Psoas muscle (tissue), 8 donors: ENCODE data around the gene SMCO2. TPM values are rescaled to one million over a fixed set of nuclear protein-coding genes. Genes with fewer than 3 reads are reported as not detected.

ENCODE experiments used
- ATAC-seq, 4 donors: fragments of 200-7000 bp; cut with Tn5 transposase; one replicate each; pipeline ENCODE4 v1.9.1; 2020; ENCODE audit warnings: moderate library complexity in 3 of 4, mild to moderate bottlenecking in 2 of 4
- DNase-seq, 2 donors: peaks; one replicate each; pipeline ENCODE4 v3.0.0-alpha.2; 2020
- H3K27ac ChIP-seq: fragments of 200-600 bp; one replicate; pipeline ENCODE4 v1.8.0; 2022
- H3K27me3 ChIP-seq, 3 donors: fragments of 200-600 bp in 1 of 3; one replicate each; pipeline versions ENCODE4 v1.6.1 to v1.8.0; 2013 to 2022; ENCODE audit warnings: low read length in 2 of 3, mild to moderate bottlenecking in 2 of 3, moderate library complexity in 1 of 3; ENCODE audit not compliant: insufficient read depth in 3 of 3
- H3K36me3 ChIP-seq, 2 donors: fragments of 200-600 bp in 1 of 2; one replicate each; pipeline versions ENCODE4 v1.6.1 to v1.8.0; 2013 to 2022; ENCODE audit warnings: low read depth in 1 of 2, mild to moderate bottlenecking in 1 of 2, moderate library complexity in 1 of 2; ENCODE audit not compliant: insufficient read depth in 1 of 2
- H3K4me1 ChIP-seq: fragments of 200-600 bp; one replicate; pipeline ENCODE4 v1.8.0; 2022
- H3K4me3 ChIP-seq: fragments of 200-600 bp; one replicate; pipeline ENCODE4 v1.8.0; 2022; ENCODE audit warnings: mild to moderate bottlenecking
- H3K9me3 ChIP-seq: fragments of 200-600 bp; one replicate; pipeline ENCODE4 v1.8.0; 2022
- WGBS, 3 donors: extraction: QIAGEN DNeasy Blood & Tissue Kit; methylation state at CpG; one replicate each; pipeline versions ENCODE4 v1.1.6 to v1.1.7; 2013; 5-methylcytosine and 5-hydroxymethylcytosine counted together
- intact Hi-C, 2 donors: fragments of 100-400 bp; cut with DNase I; formaldehyde crosslinking; loops; one replicate each; pipeline versions ENCODE4 v1.11.0 to v1.14.2; 2022
- polyA plus RNA-seq, 3 donors: library from polyadenylated mRNA; stranded (reverse); fragments of 200-250 nt; gene quantifications; one replicate each; pipeline ENCODE4 v1.2.3, GENCODE V29; 2013
- total RNA-seq, 4 donors: library from RNA; stranded (reverse); fragmentation: NEBNext Ultra II Directional in 2 of 4; extraction: Animal tissue kit (Norgen Biotek cat#: 25700) in 2 of 4; gene quantifications; one replicate each; pipeline versions ENCODE4 v1.2.1 to v1.2.4, GENCODE V29; 2021 to 2023
- TF ChIP-seq, protein P1 (sequence below): fragments of 200-600 bp; IDR thresholded peaks from one replicate; pipeline ENCODE4 v1.8.0; 2022; ENCODE audit warnings: antibody characterized with exemption
- donor health status: healthy with polysubstance abuse.
- donor health status: DM: no; HTN: no; CAD: no; lungs with moderate emphysema.
- donor health status: Bipolar disorder and iron deficiency.
- donor health status: healthy.
- donor health status: DM: yes; HTN: yes; CAD: no.
- donor health status: DM: no; HTN: no; CAD: no.
- donor health status: DM: no; HTN: no; CAD: no.
- donor health status: DM: yes; HTN: yes; CAD: no.

Gene SMCO2
- total and polyA plus RNA-seq, 7 donors: not detected

DNA sequence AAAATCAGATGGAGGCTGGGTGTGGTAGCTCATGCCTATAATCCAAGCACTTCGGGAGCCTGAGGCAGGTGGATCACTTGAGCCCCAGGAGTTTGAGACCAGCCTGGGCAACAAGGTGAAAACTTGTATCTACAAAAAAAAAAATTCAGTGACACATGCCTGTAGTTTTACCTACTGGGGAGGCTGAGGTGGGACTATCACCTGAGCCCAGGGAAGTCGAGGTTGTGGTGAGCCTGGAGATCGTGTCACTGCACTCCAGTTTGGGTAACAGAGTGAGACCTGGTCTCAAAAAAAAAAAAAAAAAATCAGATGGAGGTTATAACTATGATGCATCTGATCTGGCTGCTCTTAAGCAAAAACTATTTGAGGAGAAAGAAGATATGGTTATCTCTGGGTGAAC lies 50.9 kb downstream of the SMCO2 start:
- no peak for DNase-seq

GRCh38 chr12:27498149-27498548 lies 51.6 kb downstream of the SMCO2 start:
- intact Hi-C loops: no loop called here
- Histone ChIP-seq H3K36me3 (no peaks in the 10 kb centered on the region), H3K27me3 (no peaks in the 10 kb centered on the region), H3K27ac (no peak overlapping the region), H3K9me3 (no peaks in the 10 kb centered on the region), H3K4me1 (no peaks in the 10 kb centered on the region), H3K4me3 (no peak overlapping the region)
- WGBS, 3 donors: 79 to 83% (median 80%) methylated on average over 4 of the region's 4 CpGs
- ATAC-seq (no peak), DNase-seq (no peak)
- TF ChIP-seq, protein P1, sequence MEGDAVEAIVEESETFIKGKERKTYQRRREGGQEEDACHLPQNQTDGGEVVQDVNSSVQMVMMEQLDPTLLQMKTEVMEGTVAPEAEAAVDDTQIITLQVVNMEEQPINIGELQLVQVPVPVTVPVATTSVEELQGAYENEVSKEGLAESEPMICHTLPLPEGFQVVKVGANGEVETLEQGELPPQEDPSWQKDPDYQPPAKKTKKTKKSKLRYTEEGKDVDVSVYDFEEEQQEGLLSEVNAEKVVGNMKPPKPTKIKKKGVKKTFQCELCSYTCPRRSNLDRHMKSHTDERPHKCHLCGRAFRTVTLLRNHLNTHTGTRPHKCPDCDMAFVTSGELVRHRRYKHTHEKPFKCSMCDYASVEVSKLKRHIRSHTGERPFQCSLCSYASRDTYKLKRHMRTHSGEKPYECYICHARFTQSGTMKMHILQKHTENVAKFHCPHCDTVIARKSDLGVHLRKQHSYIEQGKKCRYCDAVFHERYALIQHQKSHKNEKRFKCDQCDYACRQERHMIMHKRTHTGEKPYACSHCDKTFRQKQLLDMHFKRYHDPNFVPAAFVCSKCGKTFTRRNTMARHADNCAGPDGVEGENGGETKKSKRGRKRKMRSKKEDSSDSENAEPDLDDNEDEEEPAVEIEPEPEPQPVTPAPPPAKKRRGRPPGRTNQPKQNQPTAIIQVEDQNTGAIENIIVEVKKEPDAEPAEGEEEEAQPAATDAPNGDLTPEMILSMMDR: no peak

More for the DNA sequence above, 50.9 kb downstream of the SMCO2 start:
- no peaks in the 10 kb centered on the region for H3K9me3 ChIP-seq
- H3K36me3 ChIP-seq: no peaks in the 10 kb centered on the region
- no peak overlapping the region for H3K4me3 ChIP-seq
- intact Hi-C loops: no loop called here
- no peaks in the 10 kb centered on the region for H3K4me1 ChIP-seq
- WGBS, 3 donors: 76 to 96% (median 84%) methylated on average over 3 of the region's 3 CpGs
- no peak for ATAC-seq
- H3K27ac ChIP-seq: no peak overlapping the region
- no peaks in the 10 kb centered on the region for H3K27me3 ChIP-seq
- TF ChIP-seq, protein P1: no peak

DNA sequence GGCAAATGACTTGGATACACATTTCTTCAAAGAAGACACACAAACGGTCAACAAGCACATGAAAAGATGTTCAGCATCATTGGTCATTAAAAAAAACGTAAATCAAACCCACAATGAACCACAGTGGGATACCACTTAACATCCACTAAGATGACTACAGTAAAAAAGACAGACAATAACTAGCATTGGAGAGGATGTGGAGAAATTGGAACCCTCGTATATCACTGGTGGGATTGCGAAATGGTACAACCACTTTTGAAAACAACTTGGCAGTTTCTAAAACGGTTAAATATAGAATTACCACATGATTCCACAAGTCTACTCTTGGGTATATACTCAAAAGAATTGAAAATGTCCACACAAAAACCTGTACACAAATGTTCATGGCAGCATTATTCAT lies 52.2 kb downstream of the SMCO2 start:
- Histone ChIP-seq H3K36me3 (no peaks in the 10 kb centered on the region), H3K4me3 (no peak overlapping the region), H3K27ac (no peak overlapping the region), H3K9me3 (no peaks in the 10 kb centered on the region), H3K27me3 (no peaks in the 10 kb centered on the region), H3K4me1 (no peaks in the 10 kb centered on the region)
- DNase-seq: no peak
- TF ChIP-seq, protein P1: no peak
- 76 to 84% (median 82%) methylated on average over 5 of the region's 5 CpGs for WGBS, 3 donors
- intact Hi-C loops: no loop called here
- ATAC-seq: no peak

DNA sequence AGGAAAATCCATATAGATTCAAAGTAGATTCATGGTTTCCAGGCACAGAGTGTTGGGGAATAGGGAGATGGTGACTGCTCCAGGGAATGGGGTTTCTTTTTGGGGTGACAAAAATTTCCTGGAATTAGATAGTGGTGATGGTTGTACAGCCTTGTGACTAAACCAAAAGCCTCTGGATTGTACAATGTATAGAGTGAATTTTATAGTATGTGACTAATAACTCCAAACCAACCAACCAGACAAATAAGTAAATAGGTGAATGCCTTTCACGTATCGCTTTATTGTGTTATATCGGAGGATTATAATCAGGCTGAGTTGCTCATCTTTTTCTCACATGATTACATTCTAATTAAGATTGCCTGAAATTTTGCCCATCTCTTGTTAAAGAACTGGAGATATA lies 52.8 kb downstream of the SMCO2 start:
- ATAC-seq: no peak
- Histone ChIP-seq H3K27ac (no peak overlapping the region), H3K36me3 (no peaks in the 10 kb centered on the region), H3K4me1 (no peaks in the 10 kb centered on the region), H3K4me3 (no peak overlapping the region), H3K9me3 (no peaks in the 10 kb centered on the region), H3K27me3 (no peaks in the 10 kb centered on the region)
- TF ChIP-seq, protein P1: no peak
- intact Hi-C loops: no loop called here
- no peak for DNase-seq
- WGBS, 3 donors: 94 to 99% (median 97%) methylated on average over 3 of the region's 3 CpGs

- no peaks in the 10 kb centered on the region for H3K4me1 ChIP-seq
- intact Hi-C loops: no loop called here
- TF ChIP-seq, protein P1: no peak
- WGBS, 3 donors: 45 to 54% (median 53%) methylated on average over 3 of the region's 3 CpGs
- H3K9me3 ChIP-seq: no peaks in the 10 kb centered on the region
- no peaks in the 10 kb centered on the region for H3K36me3 ChIP-seq
- DNase-seq (no peak), ATAC-seq (no peak)
- H3K27ac ChIP-seq: no peak overlapping the region
- H3K4me3 ChIP-seq: no peak overlapping the region
- H3K27me3 ChIP-seq: no peaks in the 10 kb centered on the region
These were observed 54.0 kb downstream of the SMCO2 start for GRCh38 chr12:27500546-27500945.
